ENCODE data around the gene B4GALNT4. TPM values are rescaled to one million over a fixed set of nuclear protein-coding genes. Genes with fewer than 3 reads are reported as not detected.

B4GALNT4 gene
- total RNA-seq, 4 donors from 2014 or later = not detected

- Histone ChIP-seq H3K36me3 (no peaks in the 10 kb centered on the region), H3K9me3 (no peaks in the 10 kb centered on the region), H3K27ac (no peak overlapping the region), H3K27me3 (peaks cover 10 to 55% (median 28%) of the 10 kb centered on the region in 3 donors), H3K4me1 (peaks cover 0 to 4% of the 10 kb centered on the region in 2 donors), H3K4me3 (peak overlapping the region; percentile 32 to 46 (median 42))
- ATAC-seq (no peak), DNase-seq (no peak)
- intact Hi-C loops (cut with DNase I; ENCODE audit: low total_unique reads) = no loop called here
- TF ChIP-seq POLR2A (IDR thresholded peaks at IDR 0.05) = no peak
- TF ChIP-seq CTCF (IDR thresholded peaks at IDR 0.05 in 4 of 5, conservative IDR thresholded peaks at IDR 0.05 in 1 of 5) = no peak
- in situ Hi-C loops (cut with MboI; ENCODE audit: low sequenced_read_pairs in 4 of 4) = no loop called here
These were observed 27.2 kb downstream of the B4GALNT4 start for GRCh38 chr11:396511-396947.

- peaks cover 0 to 4% of the 10 kb centered on the region in 2 donors for H3K4me1 ChIP-seq
- intact Hi-C loops (cut with DNase I; ENCODE audit: low total_unique reads) = no loop called here
- in situ Hi-C loops (cut with MboI; ENCODE audit: low sequenced_read_pairs in 4 of 4) = no loop called here
- H3K4me3 ChIP-seq = peak overlapping the region; percentile 32 to 46 (median 42)
- TF ChIP-seq POLR2A (IDR thresholded peaks at IDR 0.05) = no peak
- TF ChIP-seq CTCF (IDR thresholded peaks at IDR 0.05 in 4 of 5, conservative IDR thresholded peaks at IDR 0.05 in 1 of 5) = peak in 4 of 5 experiments; percentile 20 to 49 (median 32)
- no peak for DNase-seq
- peak in 1 of 2 donors; percentile 45 for ATAC-seq
- no peak overlapping the region for H3K27ac ChIP-seq
- H3K9me3 ChIP-seq = no peaks in the 10 kb centered on the region
- peaks cover 10 to 55% (median 28%) of the 10 kb centered on the region in 3 donors for H3K27me3 ChIP-seq
- no peaks in the 10 kb centered on the region for H3K36me3 ChIP-seq
These were observed 27.7 kb downstream of the B4GALNT4 start for GRCh38 chr11:396948-397548.

GRCh38 chr11:398826-399225 lies 29.5 kb downstream of the B4GALNT4 start:
- no peak for TF ChIP-seq POLR2A (IDR thresholded peaks at IDR 0.05)
- TF ChIP-seq CTCF (IDR thresholded peaks at IDR 0.05 in 4 of 5, conservative IDR thresholded peaks at IDR 0.05 in 1 of 5) = no peak
- H3K36me3 ChIP-seq = no peaks in the 10 kb centered on the region
- H3K27ac ChIP-seq = no peak overlapping the region
- H3K4me3 ChIP-seq = no peak overlapping the region
- intact Hi-C loops (cut with DNase I; ENCODE audit: low total_unique reads) = no loop called here
- DNase-seq (no peak), ATAC-seq (no peak)
- peaks cover 10 to 52% (median 24%) of the 10 kb centered on the region in 3 donors for H3K27me3 ChIP-seq
- in situ Hi-C loops (cut with MboI; ENCODE audit: low sequenced_read_pairs in 4 of 4) = no loop called here
- H3K4me1 ChIP-seq = peaks cover 0 to 4% of the 10 kb centered on the region in 2 donors
- H3K9me3 ChIP-seq = no peaks in the 10 kb centered on the region

GRCh38 chr11:399731-400211 lies 30.5 kb downstream of the B4GALNT4 start:
- H3K4me1 ChIP-seq = peaks cover 0 to 4% of the 10 kb centered on the region in 2 donors
- peaks cover 10 to 57% (median 22%) of the 10 kb centered on the region in 3 donors for H3K27me3 ChIP-seq
- H3K9me3 ChIP-seq = no peaks in the 10 kb centered on the region
- no peak overlapping the region for H3K4me3 ChIP-seq
- H3K36me3 ChIP-seq = no peaks in the 10 kb centered on the region
- H3K27ac ChIP-seq = no peak overlapping the region
- DNase-seq (no peak), ATAC-seq (no peak)
- in situ Hi-C loops (cut with MboI; ENCODE audit: low sequenced_read_pairs in 4 of 4) (no loop called here), intact Hi-C loops (cut with DNase I; ENCODE audit: low total_unique reads) (no loop called here)
- TF ChIP-seq POLR2A (IDR thresholded peaks at IDR 0.05) = no peak
- TF ChIP-seq CTCF (IDR thresholded peaks at IDR 0.05 in 4 of 5, conservative IDR thresholded peaks at IDR 0.05 in 1 of 5) = no peak

Data from gastrocnemius medialis (tissue), 4 donors.